Spleen (tissue), 7 donors: ENCODE measurements around the gene FAM171A1.

Source experiments
- POLR2A ChIP-seq, 3 donors: fragments of 450-650 bp; IDR thresholded peaks; one replicate each; pipeline ENCODE4 v1.5.1; 2017; ENCODE audit warnings: antibody characterized with exemption in 3 of 3, mild to moderate bottlenecking in 1 of 3
- POLR2AphosphoS5 ChIP-seq, 3 donors: sonication (generic); formaldehyde crosslinking; IDR thresholded peaks; one replicate each; pipeline ENCODE4 v1.5.1; 2017; ENCODE audit warnings: antibody characterized with exemption in 3 of 3
- TF ChIP-seq, protein P1 (sequence below), 11 experiments: fragments of 200-600 bp in 7 of 11; fragments of 450-650 bp in 4 of 11; sonication (generic) in 4 of 11; IDR thresholded peaks in 8 of 11; conservative IDR thresholded peaks in 3 of 11; 1 replicate in 7 of 11; 2 replicates in 4 of 11; pipeline versions ENCODE4 v1.4.0 to v1.8.0; 2016 to 2021; ENCODE audit warnings: antibody characterized with exemption in 11 of 11, inconsistent platforms in 4 of 11, mild to moderate bottlenecking in 1 of 11
- donor health status: DM: no; HTN: no; CAD: no; lungs with moderate emphysema.
- donor health status: DM: no; HTN: no; CAD: no.
- donor health status: DM: no; HTN: no; CAD: no.

DNA sequence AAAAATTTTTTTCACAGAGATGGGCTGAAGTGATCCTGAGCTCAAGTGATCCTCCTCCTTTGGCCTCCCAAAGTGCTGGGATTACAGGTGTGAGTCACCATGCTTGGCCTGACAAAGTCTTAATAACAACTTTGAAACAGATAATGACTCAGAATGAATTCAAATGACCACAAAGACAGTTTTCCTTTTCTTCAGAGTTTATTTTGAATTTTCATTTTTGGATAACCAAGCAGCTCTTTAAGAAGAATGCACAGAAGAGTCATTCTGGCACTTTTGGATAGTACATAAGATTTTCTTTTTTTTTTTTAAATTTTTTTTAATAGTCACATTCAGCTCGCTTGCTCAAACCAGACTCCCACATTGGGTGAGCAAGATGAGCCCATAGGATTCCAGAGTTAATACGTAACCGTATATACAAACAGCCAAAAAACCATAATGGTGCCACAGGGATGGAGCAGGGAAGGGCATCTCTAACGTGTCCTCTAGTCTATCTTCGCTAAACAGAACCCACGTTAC is 159.6 kb downstream of the FAM171A1 start:
- TF ChIP-seq, protein P1, sequence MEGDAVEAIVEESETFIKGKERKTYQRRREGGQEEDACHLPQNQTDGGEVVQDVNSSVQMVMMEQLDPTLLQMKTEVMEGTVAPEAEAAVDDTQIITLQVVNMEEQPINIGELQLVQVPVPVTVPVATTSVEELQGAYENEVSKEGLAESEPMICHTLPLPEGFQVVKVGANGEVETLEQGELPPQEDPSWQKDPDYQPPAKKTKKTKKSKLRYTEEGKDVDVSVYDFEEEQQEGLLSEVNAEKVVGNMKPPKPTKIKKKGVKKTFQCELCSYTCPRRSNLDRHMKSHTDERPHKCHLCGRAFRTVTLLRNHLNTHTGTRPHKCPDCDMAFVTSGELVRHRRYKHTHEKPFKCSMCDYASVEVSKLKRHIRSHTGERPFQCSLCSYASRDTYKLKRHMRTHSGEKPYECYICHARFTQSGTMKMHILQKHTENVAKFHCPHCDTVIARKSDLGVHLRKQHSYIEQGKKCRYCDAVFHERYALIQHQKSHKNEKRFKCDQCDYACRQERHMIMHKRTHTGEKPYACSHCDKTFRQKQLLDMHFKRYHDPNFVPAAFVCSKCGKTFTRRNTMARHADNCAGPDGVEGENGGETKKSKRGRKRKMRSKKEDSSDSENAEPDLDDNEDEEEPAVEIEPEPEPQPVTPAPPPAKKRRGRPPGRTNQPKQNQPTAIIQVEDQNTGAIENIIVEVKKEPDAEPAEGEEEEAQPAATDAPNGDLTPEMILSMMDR (IDR thresholded peaks at IDR 0.05 in 8 of 11, conservative IDR thresholded peaks at IDR 0.05 in 3 of 11), result no peak
- TF ChIP-seq POLR2A (IDR thresholded peaks at IDR 0.05) (no peak), POLR2AphosphoS5 (IDR thresholded peaks at IDR 0.05) (no peak)
